Liver (tissue), 9 donors: ENCODE data around the gene THUMPD1. TPM values are rescaled to one million over a fixed set of nuclear protein-coding genes. Genes with fewer than 3 reads are reported as not detected.

Experiments
- DNase-seq: peaks from one replicate; pipeline ENCODE4 v3.0.0-alpha.2; 2017; ENCODE audit warnings: low spot score
- H3K27ac ChIP-seq, 2 donors: one replicate each; pipeline ENCODE4 v1.7.0; 2013; ENCODE audit warnings: inconsistent platforms in 2 of 2, low read length in 2 of 2, control low read depth in 1 of 2, low read depth in 1 of 2, mild to moderate bottlenecking in 1 of 2
- H3K27me3 ChIP-seq, 4 donors: one replicate each; pipeline versions ENCODE4 v1.6.1 to v1.7.0; 2013; ENCODE audit warnings: low read length in 3 of 4, inconsistent platforms in 1 of 4, mild to moderate bottlenecking in 1 of 4, moderate library complexity in 1 of 4; ENCODE audit not compliant: control insufficient read depth in 4 of 4, insufficient read depth in 4 of 4
- H3K36me3 ChIP-seq, 4 donors: one replicate each; pipeline versions ENCODE4 v1.6.1 to v1.7.0; 2013; ENCODE audit warnings: low read length in 3 of 4, mild to moderate bottlenecking in 3 of 4, low read depth in 1 of 4, moderate library complexity in 1 of 4; ENCODE audit not compliant: control insufficient read depth in 4 of 4, insufficient read depth in 3 of 4
- H3K4me1 ChIP-seq, 4 donors: one replicate each; pipeline versions ENCODE4 v1.6.1 to v1.7.0; 2013; ENCODE audit warnings: low read length in 3 of 4, mild to moderate bottlenecking in 3 of 4, moderate library complexity in 1 of 4; ENCODE audit not compliant: control insufficient read depth in 4 of 4, insufficient read depth in 4 of 4
- H3K4me3 ChIP-seq, 3 donors: one replicate each; pipeline versions ENCODE4 v1.6.1 to v1.7.0; 2013; ENCODE audit warnings: low read length in 3 of 3, control low read depth in 1 of 3, low read depth in 1 of 3, mild to moderate bottlenecking in 1 of 3
- H3K9ac ChIP-seq, 2 donors: one replicate each; pipeline ENCODE4 v1.7.0; 2013; ENCODE audit warnings: low read length in 2 of 2, mild to moderate bottlenecking in 2 of 2, moderate library complexity in 2 of 2, control low read depth in 1 of 2, low read depth in 1 of 2
- H3K9me3 ChIP-seq, 4 donors: one replicate each; pipeline versions ENCODE4 v1.6.1 to v1.7.0; 2013; ENCODE audit warnings: low read length in 3 of 4; ENCODE audit not compliant: control insufficient read depth in 4 of 4
- ATF3 ChIP-seq: IDR thresholded peaks from 2 replicates; pipeline ENCODE4 v1.6.1; 2016; ENCODE audit warnings: antibody characterized with exemption
- CTCF ChIP-seq: fragments of 150-350 bp; IDR thresholded peaks from 2 replicates; pipeline ENCODE4 v1.5.1; 2017; ENCODE audit warnings: improper control_type of control experiment, low read depth, low read length; ENCODE audit not compliant: missing input control
- EGR1 ChIP-seq, 2 donors: IDR thresholded peaks; 2 replicates each; pipeline ENCODE4 v1.6.1; 2016 to 2018; ENCODE audit warnings: antibody characterized with exemption in 2 of 2, low read depth in 2 of 2
- FOXA1 ChIP-seq: IDR thresholded peaks from 2 replicates; pipeline ENCODE4 v1.6.1; 2016; ENCODE audit warnings: antibody characterized with exemption
- FOXA2 ChIP-seq: IDR thresholded peaks from 2 replicates; pipeline ENCODE4 v1.6.1; 2016; ENCODE audit warnings: antibody characterized with exemption
- GABPA ChIP-seq, 2 donors: IDR thresholded peaks in 1 of 2; conservative IDR thresholded peaks in 1 of 2; 2 replicates each; pipeline ENCODE4 v1.6.1; 2016; ENCODE audit warnings: antibody characterized with exemption in 2 of 2, mild to moderate bottlenecking in 1 of 2, moderate library complexity in 1 of 2
- HNF4A ChIP-seq, 2 donors: conservative IDR thresholded peaks; 2 replicates each; pipeline ENCODE4 v1.6.1; 2016; ENCODE audit warnings: antibody characterized with exemption in 2 of 2, mild to moderate bottlenecking in 2 of 2
- HNF4G ChIP-seq: IDR thresholded peaks from 2 replicates; pipeline ENCODE4 v1.6.1; 2016; ENCODE audit warnings: antibody characterized with exemption
- JUND ChIP-seq, 2 donors: IDR thresholded peaks; 2 replicates each; pipeline ENCODE4 v1.6.1; 2016; ENCODE audit warnings: antibody characterized with exemption in 2 of 2
- MAX ChIP-seq: IDR thresholded peaks from 2 replicates; pipeline ENCODE4 v1.6.1; 2016; ENCODE audit warnings: antibody characterized with exemption
- NR2F2 ChIP-seq: IDR thresholded peaks from 2 replicates; pipeline ENCODE4 v1.6.1; 2016; ENCODE audit warnings: antibody characterized with exemption
- RAD21 ChIP-seq, 2 donors: IDR thresholded peaks; 2 replicates each; pipeline ENCODE4 v1.6.1; 2016; ENCODE audit warnings: antibody characterized with exemption in 2 of 2, mild to moderate bottlenecking in 2 of 2
- REST ChIP-seq: IDR thresholded peaks from 2 replicates; pipeline ENCODE4 v1.6.1; 2016; ENCODE audit warnings: antibody characterized with exemption, mild to moderate bottlenecking
- RXRA ChIP-seq, 2 donors: IDR thresholded peaks; 2 replicates each; pipeline ENCODE4 v1.6.1; 2017 to 2018; ENCODE audit warnings: antibody characterized with exemption in 2 of 2, mild to moderate bottlenecking in 1 of 2
- SP1 ChIP-seq: IDR thresholded peaks from 2 replicates; pipeline ENCODE4 v1.6.1; 2018; ENCODE audit warnings: antibody characterized with exemption, mild to moderate bottlenecking
- TAF1 ChIP-seq: conservative IDR thresholded peaks from 2 replicates; pipeline ENCODE4 v1.6.1; 2016; ENCODE audit warnings: antibody characterized with exemption, mild to moderate bottlenecking
- YY1 ChIP-seq: IDR thresholded peaks from 2 replicates; pipeline ENCODE4 v1.6.1; 2016; ENCODE audit warnings: antibody characterized with exemption, mild to moderate bottlenecking
- ZBTB33 ChIP-seq: IDR thresholded peaks from 2 replicates; pipeline ENCODE4 v1.6.1; 2016; ENCODE audit warnings: antibody characterized with exemption
- WGBS: extraction: QIAGEN DNeasy Blood & Tissue Kit; methylation state at CpG from one replicate; pipeline ENCODE4 v1.1.7; 2013; 5-methylcytosine and 5-hydroxymethylcytosine counted together
- polyA plus RNA-seq, 2 donors: library from polyadenylated mRNA; stranded (reverse) in 1 of 2; unstranded in 1 of 2; fragments of 200-250 nt in 1 of 2; fragments of >200 nt in 1 of 2; fragmentation: Nextera tagmentation in 1 of 2; extraction: Ambion mirVana in 1 of 2; gene quantifications; one replicate each; pipeline versions ENCODE4 v1.2.1 to v1.2.3, GENCODE V29; 2013 to 2015
- total RNA-seq, 2 donors: library from RNA; depleted of rRNA; stranded (reverse); fragments of >200 nt; gene quantifications; one replicate each; pipeline ENCODE4 v1.2.3, GENCODE V29; 2014
- donor health status: healthy.
- donor health status: healthy.
- donor health status: healthy.
- donor health status: healthy.
- donor health status: healthy.

Gene THUMPD1
- total and polyA plus RNA-seq, 4 donors = 10.1 to 42.8 (median 26.8) TPM

- Histone ChIP-seq H3K9ac (no peak overlapping the region), H3K9me3 (no peaks in the 10 kb centered on the region), H3K4me1 (peaks cover 0 to 2% (median 0%) of the 10 kb centered on the region in 4 donors), H3K36me3 (peaks cover 0 to 2% (median 0%) of the 10 kb centered on the region in 4 donors), H3K27me3 (no peaks in the 10 kb centered on the region), H3K27ac (no peak overlapping the region), H3K4me3 (no peak overlapping the region)
- DNase-seq = no peak
- 90% methylated on average over 3 of the region's 3 CpGs for WGBS
- TF ChIP-seq JUND (IDR thresholded peaks at IDR 0.05) (no peak), YY1 (no peak), ZBTB33 (no peak)
Measured at GRCh38 chr16:20729141-20729540, 12.5 kb downstream of the THUMPD1 start.

GRCh38 chr16:20727181-20727580 is 14.4 kb downstream of the THUMPD1 start:
- TF ChIP-seq RAD21 (IDR thresholded peaks at IDR 0.05) (no peak), YY1 (no peak), SP1 (no peak), HNF4G (no peak), EGR1 (IDR thresholded peaks at IDR 0.05; ENCODE audit: low read depth in 2 of 2) (no peak), FOXA1 (no peak), NR2F2 (no peak), ZBTB33 (no peak), REST (no peak), FOXA2 (no peak), RXRA (IDR thresholded peaks at IDR 0.05) (no peak), HNF4A (conservative IDR thresholded peaks at IDR 0.05) (no peak), TAF1 (no peak), GABPA (IDR thresholded peaks at IDR 0.05 in 1 of 2, conservative IDR thresholded peaks at IDR 0.05 in 1 of 2) (no peak), MAX (no peak), ATF3 (no peak), CTCF (no peak), JUND (IDR thresholded peaks at IDR 0.05) (no peak)
- no peaks in the 10 kb centered on the region for H3K4me1 ChIP-seq
- H3K27ac ChIP-seq = no peak overlapping the region
- WGBS = 90% methylated on average over 3 of the region's 3 CpGs
- no peak for DNase-seq
- no peak overlapping the region for H3K4me3 ChIP-seq
- H3K9me3 ChIP-seq = no peaks in the 10 kb centered on the region
- no peak overlapping the region for H3K9ac ChIP-seq
- peaks cover 0 to 2% (median 0%) of the 10 kb centered on the region in 4 donors for H3K36me3 ChIP-seq
- H3K27me3 ChIP-seq = no peaks in the 10 kb centered on the region
